Mesodermal cell (in vitro differentiated cells): Measurements from ENCODE around the gene IBA57.

ENCODE experiments used
- H3K27ac ChIP-seq: 2 replicates; pipeline ENCODE4 v1.7.0; 2013; ENCODE audit warnings: mild to moderate bottlenecking, low read depth, low read length, moderate library complexity; ENCODE audit not compliant: severe bottlenecking
- H3K36me3 ChIP-seq: 2 replicates; pipeline ENCODE4 v1.7.1; 2013; ENCODE audit warnings: mild to moderate bottlenecking, low read length, moderate library complexity; ENCODE audit not compliant: control insufficient read depth, insufficient read depth
- H3K4me1 ChIP-seq: one replicate; pipeline ENCODE4 v1.7.1; 2013; ENCODE audit warnings: mild to moderate bottlenecking, low read length; ENCODE audit not compliant: insufficient read depth, control insufficient read depth, poor library complexity, severe bottlenecking
- H3K4me3 ChIP-seq: 2 replicates; pipeline ENCODE4 v1.7.0; 2013; ENCODE audit warnings: low read length, control low read depth, mild to moderate bottlenecking; ENCODE audit not compliant: insufficient read depth, poor library complexity, severe bottlenecking; ENCODE audit errors: extremely low read depth
- H3K9me3 ChIP-seq: 2 replicates; pipeline ENCODE4 v1.7.1; 2013; ENCODE audit warnings: mild to moderate bottlenecking, low read length, moderate library complexity; ENCODE audit not compliant: control insufficient read depth
- WGBS, 2 experiments: methylation state at CpG; one replicate each; pipeline ENCODE4 v1.1.5; 2013; ENCODE audit warnings: missing lambda C conversion rate in 2 of 2; ENCODE audit not compliant: insufficient coverage in 2 of 2; 5-methylcytosine and 5-hydroxymethylcytosine counted together

Gene IBA57

GRCh38 chr1:228157729-228158126 lies 7.9 kb upstream of the IBA57 start:
- 90 to 92% methylated on average over 31 to 41 of the region's 43 CpGs for WGBS, 2 experiments
- H3K4me3 ChIP-seq = no peak overlapping the region
- H3K27ac ChIP-seq = no peak overlapping the region
- peaks cover 10% of the 10 kb centered on the region for H3K4me1 ChIP-seq
- H3K9me3 ChIP-seq = no peaks in the 10 kb centered on the region
- H3K36me3 ChIP-seq = peaks cover 2% of the 10 kb centered on the region

GRCh38 chr1:228158151-228159007 lies 7.2 kb upstream of the IBA57 start:
- Histone ChIP-seq H3K4me1 (peaks cover 15% of the 10 kb centered on the region), H3K36me3 (no peaks in the 10 kb centered on the region), H3K27ac (no peak overlapping the region), H3K4me3 (no peak overlapping the region), H3K9me3 (no peaks in the 10 kb centered on the region)
- 78 to 81% methylated on average over 57 to 98 of the region's 98 CpGs for WGBS, 2 experiments

GRCh38 chr1:228159008-228159665 lies 6.5 kb upstream of the IBA57 start:
- 88 to 93% methylated on average over 5 to 9 of the region's 14 CpGs for WGBS, 2 experiments
- peaks cover 15% of the 10 kb centered on the region for H3K4me1 ChIP-seq
- no peak overlapping the region for H3K4me3 ChIP-seq

DNA sequence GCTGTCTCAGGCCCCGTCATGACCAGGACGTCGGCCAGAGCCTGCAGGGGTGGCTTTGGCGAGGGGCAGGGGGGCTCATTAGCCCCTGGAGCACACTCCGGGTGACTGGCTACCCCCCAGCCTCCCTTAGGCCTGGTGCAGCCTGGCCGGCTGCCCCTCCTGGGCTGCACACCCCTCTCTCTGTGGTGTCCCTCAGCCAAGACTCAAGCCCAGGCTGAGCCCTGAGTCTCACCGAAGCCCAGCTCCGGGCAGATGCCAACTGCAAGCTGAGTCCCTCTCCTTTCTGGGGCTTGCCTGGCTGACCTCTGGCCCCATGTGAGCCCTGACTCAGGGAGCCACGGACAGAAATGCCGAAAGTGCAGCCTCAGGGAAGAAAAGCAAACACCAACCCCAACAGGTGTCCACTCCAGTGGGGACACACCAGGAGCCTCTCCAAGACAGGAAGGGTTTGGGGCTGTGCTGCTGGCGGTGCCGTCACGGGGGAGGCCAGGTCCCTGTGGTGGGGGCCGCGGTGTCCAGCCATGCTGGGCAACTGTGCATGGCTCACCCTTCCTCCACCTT lies 5.3 kb upstream of the IBA57 start:
- Histone ChIP-seq H3K27ac (no peak overlapping the region), H3K36me3 (no peaks in the 10 kb centered on the region), H3K9me3 (no peaks in the 10 kb centered on the region), H3K4me1 (peaks cover 18% of the 10 kb centered on the region), H3K4me3 (no peak overlapping the region)
- 85 to 96% methylated on average over 12 to 13 of the region's 15 CpGs for WGBS, 2 experiments

More at GRCh38 chr1:228159008-228159665, 6.5 kb upstream of the IBA57 start:
- H3K36me3 ChIP-seq = no peaks in the 10 kb centered on the region
- H3K9me3 ChIP-seq = no peaks in the 10 kb centered on the region
- no peak overlapping the region for H3K27ac ChIP-seq

- H3K9me3 ChIP-seq = no peaks in the 10 kb centered on the region
- H3K4me3 ChIP-seq = no peak overlapping the region
- H3K4me1 ChIP-seq = peaks cover 18% of the 10 kb centered on the region
- WGBS, 2 experiments = 78 to 93% methylated on average over 4 to 6 of the region's 7 CpGs
- no peaks in the 10 kb centered on the region for H3K36me3 ChIP-seq
- H3K27ac ChIP-seq = no peak overlapping the region
Observed at GRCh38 chr1:228161362-228161761, 4.2 kb upstream of the IBA57 start.

DNA sequence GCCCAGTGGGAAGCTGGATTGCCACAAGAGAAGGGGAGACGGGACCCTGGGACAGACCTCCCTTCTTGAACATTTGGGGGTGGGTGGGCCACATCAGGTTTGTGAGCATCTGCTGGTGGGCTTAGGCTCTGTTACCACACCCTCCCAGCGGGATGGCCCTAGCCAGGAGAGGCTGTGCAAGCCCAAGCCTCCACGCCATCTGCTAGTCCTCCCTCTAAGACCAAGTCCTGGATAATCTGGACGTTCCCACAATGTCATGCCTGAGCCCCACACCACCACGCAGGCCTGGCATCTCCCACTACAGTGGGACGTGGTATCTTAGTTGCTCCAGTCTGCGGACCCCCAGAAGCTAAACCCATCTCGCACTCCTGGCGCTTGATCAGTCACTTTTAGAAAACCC lies 3.7 kb upstream of the IBA57 start:
- 92 to 95% methylated on average over 8 to 9 of the region's 9 CpGs for WGBS, 2 experiments
- H3K36me3 ChIP-seq = no peaks in the 10 kb centered on the region
- H3K27ac ChIP-seq = no peak overlapping the region
- H3K4me1 ChIP-seq = peaks cover 18% of the 10 kb centered on the region
- no peaks in the 10 kb centered on the region for H3K9me3 ChIP-seq
- no peak overlapping the region for H3K4me3 ChIP-seq

DNA sequence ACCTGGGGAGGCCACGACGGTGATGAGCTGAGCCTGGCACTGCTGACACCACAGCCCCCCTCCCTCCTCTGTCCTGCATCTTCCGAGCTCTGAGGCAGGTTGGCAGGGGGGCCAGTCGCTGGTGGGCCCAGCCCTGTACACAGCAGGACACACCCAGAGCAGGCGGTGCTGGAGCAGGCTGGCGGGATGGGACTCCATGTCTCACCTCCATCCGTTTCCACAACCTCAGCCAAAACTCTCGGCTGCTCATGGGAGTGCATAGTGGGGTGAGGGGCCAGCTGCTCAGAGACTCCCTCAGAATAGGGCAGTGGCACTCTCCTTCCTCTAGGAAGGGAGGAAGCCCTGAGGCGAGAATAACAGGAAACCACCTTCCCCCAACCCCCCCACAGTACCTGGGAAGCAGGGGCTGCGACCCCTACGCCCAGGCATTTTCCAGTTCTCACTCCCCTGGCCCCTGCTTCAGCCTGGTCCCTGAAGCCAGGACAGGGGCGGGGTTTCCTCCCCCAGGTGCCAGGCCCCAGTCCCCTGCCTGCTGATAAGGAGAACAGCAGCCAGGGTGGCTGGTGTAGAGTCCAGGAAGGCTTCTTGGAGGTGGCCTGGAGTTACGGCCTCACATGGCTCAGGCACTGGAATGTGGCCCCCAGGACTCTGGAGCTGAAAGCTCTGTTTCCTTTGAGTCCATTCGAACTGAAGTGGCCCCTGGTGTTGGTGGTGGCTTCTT lies 3.2 kb upstream of the IBA57 start:
- Histone ChIP-seq H3K4me1 (peaks cover 18% of the 10 kb centered on the region), H3K4me3 (no peak overlapping the region), H3K9me3 (no peaks in the 10 kb centered on the region), H3K27ac (peak overlapping the region; percentile 64), H3K36me3 (no peaks in the 10 kb centered on the region)
- WGBS, 2 experiments = 70 to 74% methylated on average over 6 to 9 of the region's 14 CpGs

GRCh38 chr1:228163007-228163753 lies 2.4 kb upstream of the IBA57 start:
- no peaks in the 10 kb centered on the region for H3K36me3 ChIP-seq
- no peaks in the 10 kb centered on the region for H3K9me3 ChIP-seq
- peaks cover 18% of the 10 kb centered on the region for H3K4me1 ChIP-seq
- H3K4me3 ChIP-seq = no peak overlapping the region
- WGBS, 2 experiments = 91% methylated on average over 30 of the region's 30 CpGs
- peak overlapping the region; percentile 64 for H3K27ac ChIP-seq

DNA sequence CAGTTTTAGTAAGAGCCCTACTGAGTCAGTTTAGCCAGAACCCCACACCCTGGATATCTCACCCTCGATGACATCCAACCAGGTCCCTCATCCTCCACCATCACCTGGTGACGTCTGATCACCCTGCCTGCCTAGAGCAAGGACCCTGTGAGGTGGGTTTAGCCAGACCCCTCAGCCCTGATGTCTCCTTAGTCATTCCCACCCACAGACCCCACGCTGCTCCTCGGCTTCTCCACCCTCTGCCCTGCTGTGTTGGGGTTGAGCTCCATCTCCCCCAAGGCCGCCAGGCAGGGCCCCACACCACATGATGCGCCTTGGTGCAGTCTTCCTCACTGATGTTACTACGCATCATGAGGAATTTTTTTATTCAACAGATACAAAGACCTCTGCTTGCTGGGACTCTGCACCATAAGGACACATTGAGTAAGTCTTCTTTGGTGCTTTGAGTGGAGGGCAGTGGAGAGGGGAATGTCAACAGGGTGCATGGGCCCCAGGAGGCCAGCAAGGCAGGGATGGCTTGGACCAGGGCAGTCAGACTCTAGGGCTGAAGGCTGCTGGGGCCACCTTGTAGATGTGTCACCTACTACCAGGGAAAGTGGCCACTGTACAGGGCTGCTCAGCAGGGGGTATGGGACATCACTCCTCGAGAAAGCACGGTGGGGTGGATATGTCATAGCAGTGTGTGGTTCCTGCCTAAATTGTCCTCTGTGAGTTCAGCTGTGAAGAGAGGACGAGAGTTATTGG lies 1.7 kb upstream of the IBA57 start:
- Histone ChIP-seq H3K36me3 (no peaks in the 10 kb centered on the region), H3K4me1 (peaks cover 18% of the 10 kb centered on the region), H3K27ac (no peak overlapping the region), H3K4me3 (no peak overlapping the region), H3K9me3 (no peaks in the 10 kb centered on the region)
- 95 to 97% methylated on average over 7 to 9 of the region's 10 CpGs for WGBS, 2 experiments
